NCI-H1417 (cell line): ENCODE measurements around the gene ATF2.
"Not testable (repeated sequence)": the region's sequence is repeated elsewhere in the genome, so short reads cannot be mapped to it uniquely, and the experiment has no call there.

Experiments used
- DNase-seq, 3 experiments: peaks; one replicate each; lab custom pipeline; 2025; lab: John Stamatoyannopoulos, UW

The ATF2 gene

GRCh38 chr2:175166216-175166824 lies 1.7 kb downstream of the ATF2 start:
- DNase-seq = peak in 1 of 3 experiments; percentile 27

- DNase-seq = no peak
Observed at GRCh38 chr2:175164235-175164634, 3.8 kb downstream of the ATF2 start.

GRCh38 chr2:175158894-175159293 lies 9.1 kb downstream of the ATF2 start:
- DNase-seq = no peak

GRCh38 chr2:175156534-175156933 lies 11.5 kb downstream of the ATF2 start:
- DNase-seq = peak in 1 of 3 experiments; percentile 2

GRCh38 chr2:175154661-175155082 lies 13.3 kb downstream of the ATF2 start:
- DNase-seq = no peak

GRCh38 chr2:175152242-175152641 lies 15.8 kb downstream of the ATF2 start:
- no peak for DNase-seq

- DNase-seq = no peak
Observed at GRCh38 chr2:175151791-175152190, 16.2 kb downstream of the ATF2 start.

GRCh38 chr2:175147186-175147585 lies 20.8 kb downstream of the ATF2 start:
- no peak for DNase-seq

GRCh38 chr2:175143678-175144077 lies 24.3 kb downstream of the ATF2 start:
- no peak for DNase-seq

- no peak for DNase-seq
Observed at GRCh38 chr2:175143191-175143590, 24.8 kb downstream of the ATF2 start.

GRCh38 chr2:175140332-175140731 lies 27.7 kb downstream of the ATF2 start:
- DNase-seq = no peak

GRCh38 chr2:175137793-175138192 lies 30.2 kb downstream of the ATF2 start:
- DNase-seq = no peak

GRCh38 chr2:175136334-175137215 lies 31.4 kb downstream of the ATF2 start:
- DNase-seq = no peak

- no peak for DNase-seq
Observed at GRCh38 chr2:175135862-175136261, 32.1 kb downstream of the ATF2 start.

GRCh38 chr2:175135177-175135576 lies 32.8 kb downstream of the ATF2 start:
- DNase-seq = no peak

GRCh38 chr2:175131252-175131651 lies 36.8 kb downstream of the ATF2 start:
- DNase-seq = no peak

- no peak for DNase-seq
Observed at GRCh38 chr2:175126661-175127060, 41.3 kb downstream of the ATF2 start.

GRCh38 chr2:175123254-175123653 lies 44.7 kb downstream of the ATF2 start:
- no peak for DNase-seq

GRCh38 chr2:175111200-175111657 lies 56.8 kb downstream of the ATF2 start:
- DNase-seq = peak; percentile 1 to 73 (median 19)

- not testable (repeated sequence) for DNase-seq
Observed at GRCh38 chr2:175108091-175108490, 59.9 kb downstream of the ATF2 start.

- no peak for DNase-seq
Observed at GRCh38 chr2:175107146-175107545, 60.9 kb downstream of the ATF2 start.

- no peak for DNase-seq
Observed at GRCh38 chr2:175103191-175103590, 64.8 kb downstream of the ATF2 start.

- DNase-seq = no peak
Observed at GRCh38 chr2:175101514-175101913, 66.5 kb downstream of the ATF2 start.
